Urothelium cell line (cell line): ENCODE data around the gene PEX7.
A peak's percentile ranks its signal among the peaks of the same experiment; 100 is the strongest.
"Not testable (repeated sequence)": the region's sequence is repeated elsewhere in the genome, so short reads cannot be mapped to it uniquely, and the experiment has no call there.

Source experiments
- DNase-seq: peaks from one replicate; pipeline ENCODE4 v3.0.0; 2011; ENCODE audit warnings: low spot score, mixed read lengths
- FAIRE-seq: peaks from 2 replicates; lab custom pipeline; 2011; peaks lifted over from hg19 to GRCh38; lab: Jason Lieb, UNC

Gene PEX7

GRCh38 chr6:136831873-136832562 lies 9.6 kb downstream of the PEX7 start:
- FAIRE-seq (no peak), DNase-seq (no peak)

- DNase-seq: no peak
- FAIRE-seq: no peak
Measured at GRCh38 chr6:136840276-136841001, 18.0 kb downstream of the PEX7 start.

GRCh38 chr6:136843210-136843609 lies 20.8 kb downstream of the PEX7 start:
- FAIRE-seq (no peak), DNase-seq (no peak)

- FAIRE-seq (no peak), DNase-seq (peak; percentile 30)
Measured at GRCh38 chr6:136846046-136846445, 23.7 kb downstream of the PEX7 start.

GRCh38 chr6:136846477-136846876 lies 24.1 kb downstream of the PEX7 start:
- DNase-seq, FAIRE-seq: not testable (repeated sequence)

GRCh38 chr6:136849979-136850563 lies 27.7 kb downstream of the PEX7 start:
- FAIRE-seq, DNase-seq: not testable (repeated sequence)

GRCh38 chr6:136859430-136859829 lies 37.0 kb downstream of the PEX7 start:
- DNase-seq (no peak), FAIRE-seq (no peak)

- FAIRE-seq: no peak
Measured at GRCh38 chr6:136860043-136860442, 37.7 kb downstream of the PEX7 start.

GRCh38 chr6:136862662-136863061 lies 40.3 kb downstream of the PEX7 start:
- FAIRE-seq (no peak), DNase-seq (no peak)

More at GRCh38 chr6:136860043-136860442, 37.7 kb downstream of the PEX7 start:
- DNase-seq: no peak

- DNase-seq (no peak), FAIRE-seq (no peak)
Measured at GRCh38 chr6:136863752-136864151, 41.4 kb downstream of the PEX7 start.

- DNase-seq: no peak
Measured at GRCh38 chr6:136864676-136865075, 42.3 kb downstream of the PEX7 start.

GRCh38 chr6:136866872-136867416 lies 44.6 kb downstream of the PEX7 start:
- no peak for FAIRE-seq

More at GRCh38 chr6:136864676-136865075, 42.3 kb downstream of the PEX7 start:
- FAIRE-seq: no peak

GRCh38 chr6:136869451-136869850 lies 47.1 kb downstream of the PEX7 start:
- no peak for FAIRE-seq
- DNase-seq: no peak

More at GRCh38 chr6:136866872-136867416, 44.6 kb downstream of the PEX7 start:
- DNase-seq: no peak

- FAIRE-seq (no peak), DNase-seq (no peak)
Measured at GRCh38 chr6:136873748-136874147, 51.4 kb downstream of the PEX7 start.

GRCh38 chr6:136876469-136876868 lies 54.1 kb downstream of the PEX7 start:
- FAIRE-seq, DNase-seq: not testable (repeated sequence)

- FAIRE-seq: no peak
- no peak for DNase-seq
Measured at GRCh38 chr6:136880748-136881460, 58.5 kb downstream of the PEX7 start.

GRCh38 chr6:136886091-136886490 lies 63.7 kb downstream of the PEX7 start:
- FAIRE-seq (no peak), DNase-seq (no peak)

- FAIRE-seq: no peak
- no peak for DNase-seq
Measured at GRCh38 chr6:136887953-136888352, 65.6 kb downstream of the PEX7 start.

- FAIRE-seq (no peak), DNase-seq (no peak)
Measured at GRCh38 chr6:136889271-136890193, 67.1 kb downstream of the PEX7 start.
